Urinary bladder (tissue), 4 donors: Measurements from ENCODE around the gene HHAT. TPM values are rescaled to one million over a fixed set of nuclear protein-coding genes. Genes with fewer than 3 reads are reported as not detected.

Experiments
- DNase-seq: peaks from one replicate; pipeline ENCODE4 v3.0.0-alpha.2; 2015; ENCODE audit errors: extremely low spot score
- H3K27ac ChIP-seq: one replicate; pipeline ENCODE4 v1.5.1; 2013; ENCODE audit warnings: low read depth, mild to moderate bottlenecking, moderate library complexity
- H3K36me3 ChIP-seq: one replicate; pipeline ENCODE4 v1.6.1; 2013; ENCODE audit warnings: mild to moderate bottlenecking, moderate library complexity; ENCODE audit not compliant: insufficient read depth
- H3K4me1 ChIP-seq: one replicate; pipeline ENCODE4 v1.6.1; 2013; ENCODE audit warnings: mild to moderate bottlenecking, moderate library complexity; ENCODE audit not compliant: insufficient read depth
- H3K4me3 ChIP-seq: one replicate; pipeline ENCODE4 v1.5.1; 2013; ENCODE audit warnings: low read depth, low read length
- WGBS: extraction: QIAGEN DNeasy Blood & Tissue Kit; methylation state at CpG from one replicate; pipeline ENCODE4 v1.1.7; 2013; 5-methylcytosine and 5-hydroxymethylcytosine counted together
- polyA plus RNA-seq: library from polyadenylated mRNA; stranded (reverse); fragments of 200-250 nt; gene quantifications from one replicate; pipeline ENCODE4 v1.2.3, GENCODE V29; 2013
- total RNA-seq: library from RNA; depleted of rRNA; stranded (reverse); fragments of >200 nt; gene quantifications from one replicate; pipeline ENCODE4 v1.2.3, GENCODE V29; 2014
- donor health status: healthy with polysubstance abuse.
- donor health status: healthy.

HHAT gene
- total and polyA plus RNA-seq, 2 donors, result 3.3 to 10.8 TPM

DNA sequence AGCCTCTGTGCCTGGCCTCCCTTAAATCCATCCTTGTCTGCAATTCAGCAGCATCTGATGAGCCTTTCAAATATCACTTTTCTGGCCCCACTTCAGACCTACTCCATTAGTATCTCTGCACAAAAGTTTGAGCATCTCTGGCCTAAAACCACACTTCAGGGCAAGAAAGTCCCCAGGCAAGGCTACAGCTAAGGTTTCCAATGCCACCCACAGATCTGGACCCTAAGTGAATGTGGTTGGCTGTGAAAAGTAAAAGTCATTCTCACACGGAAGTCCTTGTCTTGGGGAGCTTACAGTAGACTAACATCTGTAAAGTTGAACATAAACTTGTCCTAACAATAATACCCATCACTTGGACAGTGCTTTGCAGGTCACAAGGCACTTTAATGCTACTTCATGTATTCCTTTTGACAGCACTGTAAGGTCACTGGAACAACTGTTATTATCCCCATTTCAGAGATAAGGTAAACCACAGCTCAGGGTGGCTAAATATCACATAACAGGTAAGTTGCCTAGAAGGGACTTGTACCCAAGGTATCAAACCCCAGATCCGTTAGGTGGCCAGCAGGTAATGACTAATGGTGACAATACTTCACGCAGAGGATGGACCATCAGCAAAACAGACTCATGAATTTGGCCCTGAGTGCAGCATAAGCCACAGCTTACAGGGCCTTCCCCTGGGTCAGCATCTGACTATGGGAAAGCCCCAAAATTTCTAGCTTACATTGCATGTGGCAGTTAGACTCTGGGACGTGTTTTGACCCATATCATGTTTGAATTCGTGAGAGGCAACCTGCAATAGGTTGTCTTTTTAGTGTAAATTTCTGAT, 356.0 kb downstream of the HHAT start:
- WGBS, result 85% methylated on average over 5 of the region's 5 CpGs
- Histone ChIP-seq H3K4me3 (no peak overlapping the region), H3K36me3 (no peaks in the 10 kb centered on the region), H3K27ac (no peak overlapping the region), H3K4me1 (no peaks in the 10 kb centered on the region)
- no peak for DNase-seq

DNA sequence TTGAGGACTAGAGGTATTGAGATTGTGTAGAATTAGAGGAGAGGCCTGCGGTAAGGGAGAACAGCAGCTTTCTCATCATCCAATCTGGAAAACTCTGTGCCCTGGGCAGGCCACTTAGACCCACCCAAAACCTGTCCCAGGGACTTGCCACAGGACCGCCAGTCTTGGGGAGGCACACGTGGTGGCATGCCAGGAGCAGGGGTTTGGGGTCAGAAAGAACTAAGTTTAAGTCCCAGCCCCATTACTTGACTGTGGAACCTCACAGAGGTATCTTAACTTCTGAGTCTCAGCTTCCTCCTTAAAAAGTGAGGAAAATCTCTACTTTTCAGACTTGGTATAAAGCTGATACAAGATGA, 356.6 kb downstream of the HHAT start:
- H3K4me1 ChIP-seq, result no peaks in the 10 kb centered on the region
- DNase-seq, result no peak
- H3K36me3 ChIP-seq, result no peaks in the 10 kb centered on the region
- WGBS, result 94% methylated on average over 3 of the region's 3 CpGs
- no peak overlapping the region for H3K27ac ChIP-seq
- H3K4me3 ChIP-seq, result no peak overlapping the region

DNA sequence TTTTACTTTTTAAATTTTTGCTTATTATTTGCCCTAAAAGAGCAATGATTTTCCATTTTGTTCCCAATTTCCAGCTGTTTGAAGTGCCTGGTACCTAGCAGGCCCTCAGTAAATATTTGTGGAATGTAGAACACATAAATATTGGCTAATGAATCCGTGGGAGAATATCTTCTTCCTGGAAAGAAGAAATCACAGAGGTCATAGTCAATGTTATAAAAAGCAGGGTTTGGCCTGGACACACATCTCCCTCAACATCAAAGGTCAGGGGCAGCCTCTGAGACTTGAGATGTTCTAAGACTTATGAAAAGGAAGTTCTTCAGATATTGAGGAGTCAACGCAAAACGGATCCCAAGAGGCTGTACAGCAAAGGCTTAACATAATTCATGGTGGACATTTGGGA, 358.1 kb downstream of the HHAT start:
- Histone ChIP-seq H3K27ac (no peak overlapping the region), H3K4me1 (no peaks in the 10 kb centered on the region), H3K4me3 (no peak overlapping the region), H3K36me3 (no peaks in the 10 kb centered on the region)
- WGBS, result 47% methylated on average over 3 of the region's 3 CpGs
- no peak for DNase-seq

DNA sequence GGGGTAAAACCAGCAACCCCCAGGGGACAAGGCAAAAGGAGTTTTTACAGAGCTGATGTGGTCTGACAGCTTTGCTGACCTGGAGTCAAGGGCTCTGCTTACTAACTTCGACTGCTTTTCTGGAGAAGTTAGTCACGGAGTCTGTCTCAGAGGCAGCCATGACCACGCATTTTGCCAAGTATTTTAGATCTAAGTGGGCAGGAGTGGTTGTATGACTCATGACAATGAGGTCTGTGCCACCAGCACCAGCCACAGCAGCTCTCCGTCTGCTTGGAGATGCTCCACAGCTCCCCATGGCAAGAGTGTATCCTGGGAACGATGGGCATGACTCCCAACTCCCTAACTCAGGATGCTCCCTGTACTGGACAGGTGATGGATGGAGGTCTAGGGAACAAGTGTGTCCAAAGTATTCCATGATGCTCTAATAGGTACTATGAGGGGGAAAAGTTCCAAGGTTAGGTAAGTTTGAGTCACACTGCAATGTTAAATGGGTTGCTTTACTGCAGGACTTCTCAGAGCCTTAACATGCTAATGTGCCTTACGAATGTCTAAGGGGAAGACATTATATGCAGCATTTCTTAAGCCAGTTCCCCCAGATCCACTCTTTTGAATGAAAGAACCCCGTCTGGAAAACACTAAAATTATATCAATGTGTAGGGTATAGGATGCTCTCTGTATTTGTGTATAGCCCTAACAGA, 359.0 kb downstream of the HHAT start:
- no peak for DNase-seq
- 90% methylated on average over 7 of the region's 7 CpGs for WGBS
- Histone ChIP-seq H3K36me3 (no peaks in the 10 kb centered on the region), H3K4me3 (no peak overlapping the region), H3K27ac (no peak overlapping the region), H3K4me1 (no peaks in the 10 kb centered on the region)

DNA sequence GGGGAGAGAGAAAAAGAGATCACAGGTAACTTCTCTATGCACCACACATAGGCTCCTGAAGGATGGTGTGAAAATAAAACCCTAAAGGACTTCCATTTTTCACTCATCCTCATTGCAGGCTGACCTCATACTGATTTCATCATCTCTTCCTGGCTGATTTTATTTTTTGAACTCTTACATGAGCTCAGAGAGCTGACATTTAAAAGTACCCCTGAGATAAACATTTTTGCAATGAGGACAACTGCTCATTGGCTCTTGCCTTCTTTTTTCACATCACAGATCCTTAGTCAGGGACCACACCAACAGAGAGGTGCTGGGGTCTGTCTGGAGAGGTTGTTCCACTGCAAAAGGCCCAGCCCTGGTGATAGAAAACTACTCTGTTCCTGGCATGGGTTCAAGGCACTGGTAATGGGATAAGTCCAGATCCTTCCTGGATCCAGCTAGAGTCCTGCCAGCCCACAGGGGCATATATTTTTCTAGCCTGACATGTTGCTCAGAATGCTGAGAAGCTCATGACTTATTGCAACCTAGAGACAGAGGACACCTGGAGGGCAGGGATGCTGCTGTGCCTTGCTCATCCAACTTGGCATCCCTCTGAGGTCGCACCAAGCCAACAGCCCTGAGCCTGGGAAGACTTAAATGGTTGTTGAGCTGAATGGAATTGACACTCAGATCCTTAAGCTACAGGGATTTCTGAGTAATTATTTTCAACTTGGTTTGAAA, 360.0 kb downstream of the HHAT start:
- no peaks in the 10 kb centered on the region for H3K36me3 ChIP-seq
- 97% methylated on average over 1 of the region's 1 CpG for WGBS
- no peak overlapping the region for H3K27ac ChIP-seq
- no peak overlapping the region for H3K4me3 ChIP-seq
- H3K4me1 ChIP-seq, result no peaks in the 10 kb centered on the region
- no peak for DNase-seq

DNA sequence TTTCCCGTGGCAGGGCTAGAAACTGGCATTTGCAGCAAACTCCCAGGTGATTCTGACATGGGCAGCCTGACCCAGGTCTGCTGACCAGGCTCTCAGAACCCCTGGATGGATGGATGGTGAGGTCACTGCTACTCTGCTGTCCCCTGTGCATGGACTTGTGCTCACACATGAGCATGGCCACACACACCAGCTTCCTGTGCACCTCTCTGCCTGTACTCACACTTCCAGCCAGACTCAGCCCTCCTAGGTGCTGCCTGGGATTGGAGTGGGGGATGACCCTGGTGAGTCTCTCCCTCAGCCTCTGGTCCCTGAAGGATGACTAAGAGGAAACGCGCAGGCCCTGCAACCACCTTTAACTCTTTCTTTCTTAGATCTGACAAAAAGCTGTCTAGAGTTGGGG, 361.1 kb downstream of the HHAT start:
- WGBS, result 86% methylated on average over 3 of the region's 3 CpGs
- no peak for DNase-seq
- Histone ChIP-seq H3K4me3 (no peak overlapping the region), H3K27ac (no peak overlapping the region), H3K4me1 (no peaks in the 10 kb centered on the region), H3K36me3 (no peaks in the 10 kb centered on the region)

DNA sequence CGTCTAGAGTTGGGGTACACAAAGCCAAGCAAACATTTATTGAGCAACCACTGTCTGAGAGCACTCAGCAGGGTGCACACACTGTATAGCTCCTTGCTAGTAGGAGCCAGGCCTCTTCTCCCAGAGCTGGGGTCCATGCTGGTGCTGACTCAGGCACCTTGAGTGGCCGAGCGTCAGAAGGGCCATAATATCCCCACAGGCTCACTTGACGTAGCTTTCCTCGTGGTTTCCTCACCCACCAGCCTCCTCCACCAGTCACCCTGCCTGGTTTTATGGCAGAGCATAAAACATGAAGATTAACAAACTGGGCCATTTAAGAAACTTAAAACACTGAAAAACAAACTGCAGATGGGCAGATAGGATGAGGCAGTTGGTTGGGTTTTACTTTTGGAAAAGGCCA, 361.5 kb downstream of the HHAT start:
- WGBS, result 85% methylated on average over 5 of the region's 5 CpGs
- Histone ChIP-seq H3K36me3 (no peaks in the 10 kb centered on the region), H3K4me3 (no peak overlapping the region), H3K4me1 (no peaks in the 10 kb centered on the region), H3K27ac (no peak overlapping the region)
- DNase-seq, result no peak

DNA sequence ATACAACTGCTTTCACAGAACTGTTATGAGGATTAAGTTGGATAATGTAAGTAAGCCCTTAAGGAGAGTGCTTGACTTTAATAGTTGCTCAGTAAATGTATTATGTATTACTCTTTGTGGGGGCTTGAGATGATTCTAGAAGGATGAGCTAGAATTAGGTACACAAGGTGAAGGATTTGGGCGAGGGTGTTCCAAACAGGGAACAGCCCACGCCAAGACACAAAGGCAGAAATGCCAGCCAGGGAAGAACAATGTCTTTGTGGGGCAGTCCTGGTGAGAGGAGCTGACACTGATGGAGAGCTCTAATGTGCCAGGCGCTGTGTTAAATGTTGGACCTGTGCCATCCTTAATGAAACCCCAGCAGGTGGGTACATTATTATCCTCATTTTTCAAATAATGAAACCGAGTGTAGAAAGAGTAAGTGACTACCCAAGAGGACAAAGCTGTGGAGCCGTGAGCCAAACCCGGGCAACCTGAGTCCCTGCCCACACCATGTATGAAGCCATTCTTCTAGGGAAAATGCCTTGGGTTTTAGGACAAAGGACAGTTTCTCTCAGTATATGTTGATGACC, 362.4 kb downstream of the HHAT start:
- H3K36me3 ChIP-seq, result no peaks in the 10 kb centered on the region
- H3K4me3 ChIP-seq, result no peak overlapping the region
- H3K4me1 ChIP-seq, result no peaks in the 10 kb centered on the region
- 89% methylated on average over 6 of the region's 6 CpGs for WGBS
- no peak overlapping the region for H3K27ac ChIP-seq
- no peak for DNase-seq

DNA sequence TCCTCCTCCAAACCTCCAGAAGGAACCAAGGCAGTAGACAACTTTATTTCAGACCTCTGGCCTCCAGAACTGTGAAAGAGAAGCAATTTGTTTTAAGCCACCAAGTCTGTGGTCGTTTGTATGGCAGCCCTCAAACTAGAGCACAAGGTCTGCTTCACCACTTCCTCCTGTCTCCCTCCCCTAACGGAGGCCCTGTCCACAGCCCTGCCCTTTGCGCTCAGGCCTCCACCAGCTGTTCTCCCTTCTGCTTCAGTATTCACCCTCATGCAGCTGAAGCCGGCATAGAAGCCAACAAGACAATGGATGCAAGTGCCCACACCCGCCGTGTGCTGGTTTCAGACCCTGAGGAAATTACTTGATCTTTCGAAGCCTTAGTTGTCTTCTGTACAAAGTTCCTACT, 364.1 kb downstream of the HHAT start:
- Histone ChIP-seq H3K27ac (no peak overlapping the region), H3K4me3 (no peak overlapping the region), H3K36me3 (no peaks in the 10 kb centered on the region), H3K4me1 (no peaks in the 10 kb centered on the region)
- 71% methylated on average over 7 of the region's 7 CpGs for WGBS
- no peak for DNase-seq

DNA sequence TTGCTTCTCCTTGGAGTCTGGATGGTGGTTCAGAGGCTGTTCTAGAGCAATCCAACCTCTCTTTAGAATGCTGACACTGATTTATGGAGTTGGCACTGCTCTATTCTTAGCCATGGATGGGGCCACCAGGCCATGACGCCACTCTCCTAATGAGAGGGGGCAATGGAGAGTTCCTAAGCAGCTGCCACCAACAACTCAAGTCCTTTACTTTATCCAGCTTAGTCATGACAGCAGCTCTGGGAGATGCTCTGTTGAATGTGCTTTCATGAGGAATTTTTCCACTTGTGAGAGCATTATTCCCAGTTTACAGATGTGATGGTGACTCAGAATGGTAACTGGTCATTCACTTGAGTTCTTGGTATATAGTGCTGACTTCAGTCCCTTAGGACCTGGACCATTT, 366.3 kb downstream of the HHAT start:
- H3K4me1 ChIP-seq, result no peaks in the 10 kb centered on the region
- no peak overlapping the region for H3K27ac ChIP-seq
- WGBS, result 71% methylated on average over 1 of the region's 1 CpG
- H3K4me3 ChIP-seq, result no peak overlapping the region
- DNase-seq, result no peak
- H3K36me3 ChIP-seq, result no peaks in the 10 kb centered on the region

DNA sequence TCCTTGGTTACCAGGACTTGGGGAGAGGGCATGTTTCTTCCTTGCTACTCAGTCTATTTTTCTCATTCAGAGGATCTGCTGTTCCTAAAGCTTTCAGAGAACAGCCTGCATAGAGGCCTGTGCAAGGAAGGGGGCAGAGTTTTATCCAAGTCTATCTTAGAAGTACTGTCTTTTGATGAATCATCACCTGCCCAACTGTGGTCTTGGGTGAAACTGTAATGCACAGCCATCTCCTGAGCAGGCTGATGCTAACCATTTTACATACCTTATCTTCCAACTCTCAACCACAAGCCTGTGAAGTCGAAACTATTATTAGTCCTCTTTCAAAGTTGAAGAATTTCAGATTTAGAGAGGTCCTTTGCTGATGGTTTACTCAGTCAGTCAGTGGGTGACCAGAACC, 368.0 kb downstream of the HHAT start:
- Histone ChIP-seq H3K4me1 (no peaks in the 10 kb centered on the region), H3K36me3 (no peaks in the 10 kb centered on the region), H3K4me3 (no peak overlapping the region), H3K27ac (no peak overlapping the region)
- 72% methylated on average over 1 of the region's 1 CpG for WGBS
- DNase-seq, result no peak

DNA sequence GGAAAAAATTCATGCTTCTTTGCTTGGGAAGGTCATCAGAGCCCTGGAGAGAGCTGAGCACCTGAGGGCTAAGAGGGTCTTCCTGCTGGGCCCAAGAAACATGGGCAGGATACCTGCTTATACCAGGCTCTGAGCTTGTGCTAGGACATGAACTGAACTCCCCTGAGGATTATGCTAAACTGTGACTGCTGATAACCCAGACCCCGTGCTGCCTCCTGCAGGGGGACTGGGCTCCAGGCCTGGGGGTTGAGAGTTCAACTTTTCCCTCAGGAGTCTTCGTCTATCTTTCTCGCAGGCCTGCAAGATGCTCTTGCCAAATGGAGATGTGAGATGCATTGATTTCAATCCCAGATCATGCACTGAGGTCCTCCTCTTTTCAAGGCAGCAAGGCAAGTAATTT, 368.5 kb downstream of the HHAT start:
- no peaks in the 10 kb centered on the region for H3K36me3 ChIP-seq
- no peak overlapping the region for H3K27ac ChIP-seq
- H3K4me3 ChIP-seq, result no peak overlapping the region
- H3K4me1 ChIP-seq, result no peaks in the 10 kb centered on the region
- WGBS, result 72% methylated on average over 3 of the region's 3 CpGs
- no peak for DNase-seq

DNA sequence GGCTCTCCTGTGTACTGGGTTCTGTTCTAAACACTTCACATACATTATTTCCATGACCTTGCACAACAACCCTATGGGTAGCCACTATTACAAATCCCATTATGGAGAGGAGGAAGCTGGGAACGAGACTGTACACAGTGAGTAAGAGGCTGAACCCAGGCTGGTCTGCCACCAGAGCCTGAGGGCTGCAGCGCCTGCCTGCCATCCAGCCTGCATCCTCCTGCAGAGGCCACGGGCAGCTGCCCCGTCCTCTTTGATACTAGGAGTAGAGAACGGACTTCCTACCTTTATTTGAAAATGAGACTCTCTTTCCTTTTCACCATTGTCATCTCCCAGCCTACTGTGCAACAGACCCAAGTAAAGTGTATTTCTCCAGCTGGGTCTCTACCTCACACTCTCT, 370.0 kb downstream of the HHAT start:
- WGBS, result 91% methylated on average over 5 of the region's 5 CpGs
- H3K36me3 ChIP-seq, result no peaks in the 10 kb centered on the region
- no peaks in the 10 kb centered on the region for H3K4me1 ChIP-seq
- no peak overlapping the region for H3K4me3 ChIP-seq
- no peak overlapping the region for H3K27ac ChIP-seq
- no peak for DNase-seq

DNA sequence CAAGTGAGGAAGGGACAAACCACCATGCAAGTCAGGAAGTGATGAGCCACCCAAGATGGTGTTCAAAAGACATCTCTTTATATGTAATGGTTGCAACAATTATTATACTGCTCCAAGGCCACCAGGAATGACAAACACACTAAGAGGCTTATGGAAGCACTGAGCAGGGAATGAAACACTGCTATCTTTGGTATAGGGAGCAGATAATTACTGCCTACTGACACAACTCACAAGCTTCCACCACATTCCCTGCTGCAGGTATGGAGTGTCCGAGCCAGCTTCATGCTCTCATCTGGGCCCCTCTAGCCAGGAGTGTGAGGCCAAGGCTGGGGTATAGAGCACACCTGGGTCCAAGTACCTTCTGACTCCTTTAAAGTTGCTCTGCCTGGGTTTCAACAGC, 371.4 kb downstream of the HHAT start:
- H3K36me3 ChIP-seq, result no peaks in the 10 kb centered on the region
- WGBS, result 67% methylated on average over 1 of the region's 1 CpG
- H3K4me1 ChIP-seq, result no peaks in the 10 kb centered on the region
- no peak overlapping the region for H3K27ac ChIP-seq
- H3K4me3 ChIP-seq, result no peak overlapping the region
- no peak for DNase-seq
